Lower leg skin (tissue), 3 donors: ENCODE measurements around the gene INSRR.

Experiments used
- POLR2A ChIP-seq, 2 donors: fragments of 450-650 bp; IDR thresholded peaks; one replicate each; pipeline ENCODE4 v1.6.1; 2016 to 2017; ENCODE audit warnings: antibody characterized with exemption in 2 of 2, mild to moderate bottlenecking in 1 of 2, moderate library complexity in 1 of 2
- TF ChIP-seq, protein P1 (sequence below), 3 donors: fragments of 450-650 bp; IDR thresholded peaks; one replicate each; pipeline ENCODE4 v1.5.1; 2016; ENCODE audit warnings: antibody characterized with exemption in 3 of 3, mild to moderate bottlenecking in 3 of 3, moderate library complexity in 2 of 3

DNA sequence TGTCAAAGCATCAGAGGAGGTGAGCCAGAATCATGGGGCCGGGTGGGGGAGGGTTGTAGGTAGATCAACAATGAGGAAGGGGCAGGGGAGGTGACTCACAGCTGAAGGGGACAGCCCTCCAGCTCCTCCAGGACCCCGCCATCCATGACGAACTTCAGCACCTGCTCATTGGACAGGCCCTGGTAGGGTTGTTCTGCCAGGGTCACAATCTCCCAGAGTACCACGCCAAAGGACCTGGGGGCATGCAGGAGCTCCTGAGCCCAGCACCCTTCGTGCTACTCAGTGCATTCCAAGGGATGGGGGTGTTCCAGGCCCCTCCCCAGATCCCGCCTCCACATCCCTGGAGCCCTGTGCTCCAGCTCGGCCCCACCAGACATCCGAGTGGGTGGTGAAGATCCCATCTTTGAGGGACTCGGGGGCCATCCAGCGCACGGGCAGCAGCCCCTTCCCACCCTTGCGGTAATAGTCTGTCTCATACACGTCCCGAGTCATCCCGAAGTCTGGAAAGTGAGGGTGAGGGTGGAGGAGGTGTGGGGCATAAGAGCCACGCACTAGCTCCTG lies 17.5 kb downstream of the INSRR start:
- TF ChIP-seq, protein P1, sequence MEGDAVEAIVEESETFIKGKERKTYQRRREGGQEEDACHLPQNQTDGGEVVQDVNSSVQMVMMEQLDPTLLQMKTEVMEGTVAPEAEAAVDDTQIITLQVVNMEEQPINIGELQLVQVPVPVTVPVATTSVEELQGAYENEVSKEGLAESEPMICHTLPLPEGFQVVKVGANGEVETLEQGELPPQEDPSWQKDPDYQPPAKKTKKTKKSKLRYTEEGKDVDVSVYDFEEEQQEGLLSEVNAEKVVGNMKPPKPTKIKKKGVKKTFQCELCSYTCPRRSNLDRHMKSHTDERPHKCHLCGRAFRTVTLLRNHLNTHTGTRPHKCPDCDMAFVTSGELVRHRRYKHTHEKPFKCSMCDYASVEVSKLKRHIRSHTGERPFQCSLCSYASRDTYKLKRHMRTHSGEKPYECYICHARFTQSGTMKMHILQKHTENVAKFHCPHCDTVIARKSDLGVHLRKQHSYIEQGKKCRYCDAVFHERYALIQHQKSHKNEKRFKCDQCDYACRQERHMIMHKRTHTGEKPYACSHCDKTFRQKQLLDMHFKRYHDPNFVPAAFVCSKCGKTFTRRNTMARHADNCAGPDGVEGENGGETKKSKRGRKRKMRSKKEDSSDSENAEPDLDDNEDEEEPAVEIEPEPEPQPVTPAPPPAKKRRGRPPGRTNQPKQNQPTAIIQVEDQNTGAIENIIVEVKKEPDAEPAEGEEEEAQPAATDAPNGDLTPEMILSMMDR (IDR thresholded peaks at IDR 0.05): no peak
- TF ChIP-seq POLR2A (IDR thresholded peaks at IDR 0.05): no peak
